Endothelial cell (in vitro differentiated cells): ENCODE data around the gene XK. TPM values are rescaled to one million over a fixed set of nuclear protein-coding genes. Genes with fewer than 3 reads are reported as not detected.

Source experiments
- DNase-seq: peaks from one replicate; pipeline ENCODE4 v3.0.0; 2021; ENCODE audit warnings: low spot score
- H3K27ac Mint-ChIP-seq: one replicate; pipeline ENCODE4 v1.8.0; 2021; ENCODE audit warnings: mixed read lengths, inconsistent platforms; ENCODE audit not compliant: unreplicated experiment
- H3K27me3 Mint-ChIP-seq: one replicate; pipeline ENCODE4 v1.8.0; 2021; ENCODE audit warnings: mild to moderate bottlenecking, moderate library complexity, mixed read lengths, inconsistent platforms; ENCODE audit not compliant: unreplicated experiment
- H3K36me3 Mint-ChIP-seq: one replicate; pipeline ENCODE4 v1.8.0; 2021; ENCODE audit warnings: mild to moderate bottlenecking, low read depth, mixed read lengths, inconsistent platforms; ENCODE audit not compliant: unreplicated experiment
- H3K4me1 Mint-ChIP-seq: one replicate; pipeline ENCODE4 v1.8.0; 2021; ENCODE audit warnings: mild to moderate bottlenecking, mixed read lengths, inconsistent platforms; ENCODE audit not compliant: unreplicated experiment
- H3K4me3 Mint-ChIP-seq: one replicate; pipeline ENCODE4 v1.8.0; 2021; ENCODE audit warnings: mild to moderate bottlenecking, mixed read lengths, inconsistent platforms; ENCODE audit not compliant: unreplicated experiment
- H3K9me3 Mint-ChIP-seq: one replicate; pipeline ENCODE4 v1.8.0; 2021; ENCODE audit warnings: mixed read lengths, inconsistent platforms; ENCODE audit not compliant: unreplicated experiment
- total RNA-seq: library from RNA; stranded (reverse); fragmentation: NEBNext Ultra II Directional; extraction: Animal tissue kit (Norgen Biotek cat#: 25700); gene quantifications from one replicate; pipeline ENCODE4 v1.2.1, GENCODE V29; 2021; ENCODE audit not compliant: unreplicated experiment
- TF ChIP-seq, protein P1 (sequence below): fragments of 200-600 bp; sonication (generic); IDR thresholded peaks from one replicate; pipeline ENCODE4 v1.5.0; 2021; ENCODE audit warnings: antibody characterized with exemption; ENCODE audit not compliant: unreplicated experiment

XK gene
- total RNA-seq, 1 donor from 2014 or later: 0.31 TPM

- no peaks in the 10 kb centered on the region for H3K4me1 Mint-ChIP-seq
- H3K27ac Mint-ChIP-seq: no peak overlapping the region
- H3K9me3 Mint-ChIP-seq: no peaks in the 10 kb centered on the region
- peaks cover 2% of the 10 kb centered on the region for H3K27me3 Mint-ChIP-seq
- no peak overlapping the region for H3K4me3 Mint-ChIP-seq
- DNase-seq: no peak
- H3K36me3 Mint-ChIP-seq: no peaks in the 10 kb centered on the region
- TF ChIP-seq, protein P1, sequence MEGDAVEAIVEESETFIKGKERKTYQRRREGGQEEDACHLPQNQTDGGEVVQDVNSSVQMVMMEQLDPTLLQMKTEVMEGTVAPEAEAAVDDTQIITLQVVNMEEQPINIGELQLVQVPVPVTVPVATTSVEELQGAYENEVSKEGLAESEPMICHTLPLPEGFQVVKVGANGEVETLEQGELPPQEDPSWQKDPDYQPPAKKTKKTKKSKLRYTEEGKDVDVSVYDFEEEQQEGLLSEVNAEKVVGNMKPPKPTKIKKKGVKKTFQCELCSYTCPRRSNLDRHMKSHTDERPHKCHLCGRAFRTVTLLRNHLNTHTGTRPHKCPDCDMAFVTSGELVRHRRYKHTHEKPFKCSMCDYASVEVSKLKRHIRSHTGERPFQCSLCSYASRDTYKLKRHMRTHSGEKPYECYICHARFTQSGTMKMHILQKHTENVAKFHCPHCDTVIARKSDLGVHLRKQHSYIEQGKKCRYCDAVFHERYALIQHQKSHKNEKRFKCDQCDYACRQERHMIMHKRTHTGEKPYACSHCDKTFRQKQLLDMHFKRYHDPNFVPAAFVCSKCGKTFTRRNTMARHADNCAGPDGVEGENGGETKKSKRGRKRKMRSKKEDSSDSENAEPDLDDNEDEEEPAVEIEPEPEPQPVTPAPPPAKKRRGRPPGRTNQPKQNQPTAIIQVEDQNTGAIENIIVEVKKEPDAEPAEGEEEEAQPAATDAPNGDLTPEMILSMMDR: no peak
Measured at GRCh38 chrX:37653397-37654085, 32.0 kb upstream of the XK start.

- Mint-ChIP-seq H3K36me3 (no peaks in the 10 kb centered on the region), H3K4me1 (no peaks in the 10 kb centered on the region), H3K27ac (no peak overlapping the region), H3K27me3 (peaks cover 2% of the 10 kb centered on the region), H3K9me3 (no peaks in the 10 kb centered on the region), H3K4me3 (no peak overlapping the region)
- no peak for DNase-seq
- TF ChIP-seq, protein P1: no peak
Measured at GRCh38 chrX:37658343-37659030, 27.1 kb upstream of the XK start.

- Mint-ChIP-seq H3K9me3 (no peaks in the 10 kb centered on the region), H3K4me3 (no peak overlapping the region), H3K27me3 (no peaks in the 10 kb centered on the region), H3K36me3 (no peaks in the 10 kb centered on the region), H3K4me1 (no peaks in the 10 kb centered on the region), H3K27ac (no peak overlapping the region)
- TF ChIP-seq, protein P1: no peak
- DNase-seq: no peak
Measured at GRCh38 chrX:37659047-37659446, 26.5 kb upstream of the XK start.

GRCh38 chrX:37662181-37662580 is 23.4 kb upstream of the XK start:
- Mint-ChIP-seq H3K4me1 (no peaks in the 10 kb centered on the region), H3K9me3 (no peaks in the 10 kb centered on the region), H3K27me3 (no peaks in the 10 kb centered on the region), H3K4me3 (no peak overlapping the region), H3K27ac (no peak overlapping the region), H3K36me3 (no peaks in the 10 kb centered on the region)
- DNase-seq: no peak
- TF ChIP-seq, protein P1: no peak

DNA sequence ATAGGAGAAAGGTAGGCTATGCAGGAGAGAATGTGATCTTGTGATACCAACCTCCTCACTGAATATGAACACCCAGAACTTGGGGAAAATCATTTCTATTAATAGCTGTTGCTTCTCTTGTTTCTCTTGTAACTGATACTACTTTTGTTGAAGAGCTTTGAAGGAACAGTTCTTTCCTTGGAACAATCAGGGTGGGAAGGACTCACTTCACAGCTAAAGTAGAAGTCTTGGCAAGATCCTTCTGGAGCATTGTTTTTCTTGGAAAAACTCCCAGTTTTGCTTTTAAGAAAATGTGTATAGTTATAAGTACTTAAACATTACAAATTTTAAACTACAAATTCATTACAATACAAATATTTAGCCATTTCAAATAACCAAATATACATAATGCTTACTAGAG is 19.1 kb upstream of the XK start:
- Mint-ChIP-seq H3K36me3 (no peaks in the 10 kb centered on the region), H3K4me3 (no peak overlapping the region), H3K9me3 (no peaks in the 10 kb centered on the region), H3K27me3 (no peaks in the 10 kb centered on the region), H3K27ac (no peak overlapping the region), H3K4me1 (no peaks in the 10 kb centered on the region)
- no peak for DNase-seq
- TF ChIP-seq, protein P1: no peak
